ENCODE data around the gene MYL4. TPM values are rescaled to one million over a fixed set of nuclear protein-coding genes. Genes with fewer than 3 reads are reported as not detected.

Gene MYL4
- total RNA-seq, 1 experiment from 2014 or later = 0.66 TPM

DNA sequence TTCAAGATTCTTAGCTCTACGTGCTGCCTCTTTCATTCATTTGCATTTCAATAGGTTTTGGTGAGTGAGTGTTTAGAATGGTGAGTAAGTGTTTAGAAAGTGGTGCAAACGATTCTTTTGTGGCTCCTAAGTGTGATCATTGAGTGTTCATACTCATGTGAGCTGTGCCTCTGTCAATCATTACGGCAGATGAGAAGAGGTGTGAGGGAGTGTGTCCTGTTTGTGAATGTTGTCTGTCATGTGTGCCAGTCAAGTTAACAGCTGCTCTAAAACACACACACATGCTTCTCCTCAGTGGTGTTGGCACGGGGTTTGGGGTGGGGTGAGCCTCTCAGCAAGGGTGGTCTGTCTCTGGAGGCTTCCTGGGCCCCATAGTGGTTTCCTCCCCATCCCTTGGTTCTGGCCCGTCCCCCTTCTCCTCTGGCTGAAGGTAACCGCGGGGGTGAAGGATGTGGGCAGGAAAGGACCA, 11.4 kb downstream of the MYL4 start:
- Histone ChIP-seq H2BK20ac (ENCODE audit: low read depth, low read length, poor library complexity, severe bottlenecking) (no peak overlapping the region), H3K23me2 (ENCODE audit: insufficient read length, low read depth, low read length, poor library complexity, severe bottlenecking) (no peaks in the 10 kb centered on the region), H2BK5ac (ENCODE audit: insufficient read length, low read length) (no peak overlapping the region), H3K4me2 (ENCODE audit: insufficient read depth, insufficient read length, low read length) (peak overlapping the region; percentile 15), H3K18ac (ENCODE audit: insufficient read length, low read depth, low read length) (no peak overlapping the region), H2BK120ac (ENCODE audit: low read depth, low read length, poor library complexity, severe bottlenecking) (no peak overlapping the region), H3K4me1 (ENCODE audit: insufficient read depth, low read length) (peaks cover 5% of the 10 kb centered on the region; the same call in 1 of the 2 replicates), H4K5ac (ENCODE audit: insufficient read length, low read depth, low read length) (no peak overlapping the region), H2BK15ac (ENCODE audit: low read depth, low read length) (no peak overlapping the region), H3K9me3 (ENCODE audit: control insufficient read depth, low read depth, low read length) (no peaks in the 10 kb centered on the region), H4K20me1 (ENCODE audit: control insufficient read depth, insufficient read depth, insufficient read length) (no peaks in the 10 kb centered on the region), H3K9ac (ENCODE audit: extremely low read depth, insufficient read length, low read length) (no peak overlapping the region), H2AFZ (ENCODE audit: low read length) (no peak overlapping the region), H4K8ac (replicated peaks; ENCODE audit: insufficient read length, low read depth, low read length) (no peak overlapping the region), H2BK12ac (ENCODE audit: insufficient read length, low read depth, low read length) (no peak overlapping the region), H3K56ac (ENCODE audit: insufficient read length, low read depth, low read length) (no peak overlapping the region), H3K14ac (ENCODE audit: insufficient read depth, low read length) (no peak overlapping the region), H3K4ac (ENCODE audit: low read depth, low read length) (no peak overlapping the region), H3K79me2 (ENCODE audit: insufficient read depth, low read length) (no peaks in the 10 kb centered on the region), H4K91ac (ENCODE audit: insufficient read length, low read depth, low read length) (no peak overlapping the region), H2AK5ac (ENCODE audit: insufficient read length, low read length) (no peak overlapping the region), H3K27me3 (ENCODE audit: insufficient read depth, low read length) (no peaks in the 10 kb centered on the region), H3T11ph (ENCODE audit: low read length) (no peak overlapping the region), H3K79me1 (ENCODE audit: insufficient read depth, low read depth, low read length, poor library complexity, severe bottlenecking) (no peaks in the 10 kb centered on the region), H3K23ac (ENCODE audit: insufficient read length, low read depth, low read length) (no peak overlapping the region), H3K27ac (ENCODE audit: insufficient read length, low read depth, low read length) (no peak overlapping the region)
- no peak overlapping the region for H3K27ac Mint-ChIP-seq
- DNase-seq = no peak
- H3K4me3 Mint-ChIP-seq = no peak overlapping the region
- no CpG with 5 or more reads among the region's 7 CpGs for WGBS (ENCODE audit: extremely low coverage, insufficient read length, low lambda C conversion rate)
- peaks cover 0 to 13% (median 9%) of the 10 kb centered on the region in 3 experiments; a peak in 4 of 7 replicates for H3K36me3 Mint-ChIP-seq (ENCODE audit: insufficient read depth in 1 of 3, low read depth in 3 of 3)
- peaks cover 32% of the 10 kb centered on the region for H3K27me3 Mint-ChIP-seq (ENCODE audit: low read depth)
- peaks cover 13 to 22% of the 10 kb centered on the region in 2 experiments for H3K9me3 Mint-ChIP-seq
- H3K4me1 Mint-ChIP-seq = peaks cover 20 to 21% of the 10 kb centered on the region in 2 experiments
- TF ChIP-seq, protein P1, sequence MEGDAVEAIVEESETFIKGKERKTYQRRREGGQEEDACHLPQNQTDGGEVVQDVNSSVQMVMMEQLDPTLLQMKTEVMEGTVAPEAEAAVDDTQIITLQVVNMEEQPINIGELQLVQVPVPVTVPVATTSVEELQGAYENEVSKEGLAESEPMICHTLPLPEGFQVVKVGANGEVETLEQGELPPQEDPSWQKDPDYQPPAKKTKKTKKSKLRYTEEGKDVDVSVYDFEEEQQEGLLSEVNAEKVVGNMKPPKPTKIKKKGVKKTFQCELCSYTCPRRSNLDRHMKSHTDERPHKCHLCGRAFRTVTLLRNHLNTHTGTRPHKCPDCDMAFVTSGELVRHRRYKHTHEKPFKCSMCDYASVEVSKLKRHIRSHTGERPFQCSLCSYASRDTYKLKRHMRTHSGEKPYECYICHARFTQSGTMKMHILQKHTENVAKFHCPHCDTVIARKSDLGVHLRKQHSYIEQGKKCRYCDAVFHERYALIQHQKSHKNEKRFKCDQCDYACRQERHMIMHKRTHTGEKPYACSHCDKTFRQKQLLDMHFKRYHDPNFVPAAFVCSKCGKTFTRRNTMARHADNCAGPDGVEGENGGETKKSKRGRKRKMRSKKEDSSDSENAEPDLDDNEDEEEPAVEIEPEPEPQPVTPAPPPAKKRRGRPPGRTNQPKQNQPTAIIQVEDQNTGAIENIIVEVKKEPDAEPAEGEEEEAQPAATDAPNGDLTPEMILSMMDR (conservative IDR thresholded peaks at IDR 0.05) = no peak
